ENCODE data around the gene MAP2K3.
"Not testable (repeated sequence)": the region's sequence is repeated elsewhere in the genome, so short reads cannot be mapped to it uniquely, and the experiment has no call there.

Gene MAP2K3

GRCh38 chr17:21313761-21314160 is 29.2 kb downstream of the MAP2K3 start:
- not testable (repeated sequence) for DNase-seq

DNA sequence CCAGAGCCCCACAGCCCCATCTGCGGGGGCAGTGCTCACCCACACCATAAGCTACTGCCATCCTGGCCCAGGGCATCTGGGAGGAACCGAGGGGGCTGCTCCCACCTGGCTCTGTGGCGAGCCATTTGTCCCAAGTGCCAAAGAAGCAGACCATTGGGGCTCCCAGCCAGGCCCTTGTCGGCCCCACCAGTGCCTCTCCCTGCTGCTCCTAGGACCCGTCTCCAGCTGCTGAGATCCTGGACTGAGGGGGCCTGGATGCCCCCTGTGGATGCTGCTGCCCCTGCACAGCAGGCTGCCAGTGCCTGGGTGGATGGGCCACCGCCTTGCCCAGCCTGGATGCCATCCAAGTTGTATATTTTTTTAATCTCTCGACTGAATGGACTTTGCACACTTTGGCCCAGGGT is 29.8 kb downstream of the MAP2K3 start:
- not testable (repeated sequence) for DNase-seq

GRCh38 chr17:21314701-21315111 is 30.2 kb downstream of the MAP2K3 start:
- not testable (repeated sequence) for DNase-seq

- DNase-seq: not testable (repeated sequence)
These were observed 30.9 kb downstream of the MAP2K3 start for GRCh38 chr17:21315246-21316000.

- DNase-seq: not testable (repeated sequence)
These were observed 31.8 kb downstream of the MAP2K3 start for GRCh38 chr17:21316212-21316886.

- peak; percentile 28 for DNase-seq
These were observed 32.5 kb downstream of the MAP2K3 start for GRCh38 chr17:21316887-21317500.

DNA sequence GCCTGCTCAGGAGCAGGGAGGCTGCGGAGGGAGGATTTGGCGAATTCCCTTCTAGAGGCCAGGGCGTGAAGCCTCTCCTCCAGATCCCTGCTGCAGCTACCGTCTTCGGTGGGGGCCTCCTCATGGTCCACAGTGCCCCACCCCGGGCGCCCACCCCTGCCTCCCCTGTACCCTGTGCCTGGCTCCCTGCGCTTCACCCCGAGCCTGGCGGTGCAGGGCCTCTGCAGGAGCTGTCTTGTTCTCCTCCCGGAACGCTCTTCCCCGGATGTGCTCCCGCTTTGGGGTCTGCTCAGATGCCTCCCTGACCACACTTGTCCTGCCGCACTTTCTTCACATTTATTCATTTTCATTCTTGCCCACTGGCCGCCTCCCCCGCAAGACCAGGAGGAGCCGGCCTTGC is 33.3 kb downstream of the MAP2K3 start:
- DNase-seq: not testable (repeated sequence)

GRCh38 chr17:21318439-21318838 is 33.9 kb downstream of the MAP2K3 start:
- DNase-seq: no peak

- DNase-seq: not testable (repeated sequence)
These were observed 34.3 kb downstream of the MAP2K3 start for GRCh38 chr17:21318856-21319255.

DNA sequence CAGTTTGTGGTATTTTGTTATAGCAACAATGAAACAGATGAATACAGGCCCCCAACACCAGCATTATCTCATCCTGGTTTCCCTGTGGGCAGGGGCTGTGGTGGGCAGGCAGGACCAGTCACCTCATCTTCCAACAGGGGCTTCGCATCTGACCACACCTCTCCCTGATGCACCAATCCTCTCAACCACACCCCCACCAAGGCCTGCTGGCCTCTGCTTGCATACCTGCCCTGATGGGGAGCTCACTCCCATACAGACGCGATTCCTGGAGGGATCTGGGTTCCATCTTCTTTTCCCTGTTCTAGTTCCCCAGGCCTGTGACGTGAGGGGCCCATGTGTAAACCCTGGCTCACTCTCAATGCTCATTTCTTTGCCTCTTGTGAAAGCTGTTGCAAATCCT is 34.7 kb downstream of the MAP2K3 start:
- not testable (repeated sequence) for DNase-seq

- DNase-seq: not testable (repeated sequence)
These were observed 35.3 kb downstream of the MAP2K3 start for GRCh38 chr17:21319686-21320375.

DNA sequence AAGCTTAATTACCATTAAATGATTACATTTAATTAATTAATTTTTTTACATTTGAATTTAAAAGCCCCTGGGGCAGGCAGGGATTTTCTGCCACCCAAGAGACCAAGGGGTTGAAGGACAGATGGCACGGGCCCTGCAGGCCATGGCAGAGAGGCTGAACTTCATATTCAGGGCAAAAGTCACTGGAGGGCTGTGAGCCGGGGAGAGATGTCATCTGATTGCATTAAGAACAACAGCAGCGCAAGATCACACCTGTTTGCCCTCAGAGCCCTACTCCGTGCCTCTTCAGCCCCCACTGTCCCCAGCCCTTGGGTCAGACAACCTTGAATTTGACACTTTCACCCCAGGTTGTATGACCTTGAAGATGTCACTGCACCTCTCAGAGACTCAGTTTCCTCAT is 35.9 kb downstream of the MAP2K3 start:
- not testable (repeated sequence) for DNase-seq

DNA sequence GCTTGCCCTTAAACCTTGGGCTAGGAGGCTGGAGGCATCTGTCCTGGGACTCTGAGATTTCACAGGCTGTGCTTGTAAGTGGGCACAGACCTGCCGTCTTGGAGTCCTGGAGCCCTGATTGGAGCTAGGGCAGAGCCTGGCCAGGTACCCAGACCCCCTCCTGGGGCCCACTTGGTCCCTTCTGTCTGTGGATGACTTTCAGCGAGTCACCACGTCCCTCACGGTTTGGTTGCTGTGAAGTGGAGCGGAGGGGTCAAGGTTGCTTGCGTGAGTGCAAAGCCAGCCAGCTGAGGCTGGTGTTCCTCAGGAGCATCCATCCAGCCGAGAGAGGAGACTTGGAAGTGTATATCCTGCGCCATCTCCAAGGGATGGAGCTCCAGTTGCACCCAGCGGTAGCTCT is 36.5 kb downstream of the MAP2K3 start:
- not testable (repeated sequence) for DNase-seq

GRCh38 chr17:21321744-21322191 is 37.3 kb downstream of the MAP2K3 start:
- DNase-seq: not testable (repeated sequence)

GRCh38 chr17:21323257-21324111 is 39.0 kb downstream of the MAP2K3 start:
- DNase-seq: not testable (repeated sequence)

GRCh38 chr17:21324741-21325140 is 40.2 kb downstream of the MAP2K3 start:
- not testable (repeated sequence) for DNase-seq

GRCh38 chr17:21327921-21328320 is 43.4 kb downstream of the MAP2K3 start:
- not testable (repeated sequence) for DNase-seq

DNA sequence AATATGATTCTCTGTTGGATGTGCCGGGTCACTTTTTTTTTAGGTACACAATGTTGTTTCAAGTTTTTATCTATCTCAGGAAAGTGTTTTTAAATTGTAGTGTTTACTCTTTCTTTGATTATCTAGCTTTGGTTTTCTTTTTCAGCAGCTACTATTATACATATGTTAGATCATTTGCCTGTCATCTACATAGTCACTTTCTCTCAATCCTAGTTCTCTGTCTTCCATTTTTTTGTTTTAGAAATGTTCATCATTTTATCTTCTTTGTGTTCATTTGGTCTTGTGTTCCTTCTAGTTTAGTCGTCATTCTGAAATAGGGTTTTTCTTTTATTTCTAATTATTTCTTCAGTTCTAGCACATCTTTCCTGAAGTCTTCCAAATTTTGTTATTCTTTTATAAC is 44.3 kb downstream of the MAP2K3 start:
- DNase-seq: not testable (repeated sequence)

GRCh38 chr17:21330436-21331160 is 46.1 kb downstream of the MAP2K3 start:
- DNase-seq: no peak

- DNase-seq: not testable (repeated sequence)
These were observed 52.2 kb downstream of the MAP2K3 start for GRCh38 chr17:21336541-21337294.
